Measurements from ENCODE around the gene FYB2.

FYB2 gene

GRCh38 chr1:56852476-56852875, 33.3 kb upstream of the FYB2 start:
- Histone ChIP-seq H3K36me3 (no peaks in the 10 kb centered on the region), H3K9me3 (no peaks in the 10 kb centered on the region), H3K27ac (no peak overlapping the region), H3K27me3 (no peaks in the 10 kb centered on the region), H3K4me1 (no peaks in the 10 kb centered on the region), H3K4me3 (no peak overlapping the region)
- no peak for DNase-seq
- intact Hi-C loops (cut with DNase I; ENCODE audit: low total_unique reads) = no loop called here
- no peak for TF ChIP-seq CTCF (IDR thresholded peaks at IDR 0.05)

GRCh38 chr1:56850922-56851321, 31.7 kb upstream of the FYB2 start:
- H3K9me3 ChIP-seq = no peaks in the 10 kb centered on the region
- no peaks in the 10 kb centered on the region for H3K4me1 ChIP-seq
- H3K27ac ChIP-seq = no peak overlapping the region
- H3K27me3 ChIP-seq = no peaks in the 10 kb centered on the region
- no peak overlapping the region for H3K4me3 ChIP-seq
- no peak for DNase-seq
- no peaks in the 10 kb centered on the region for H3K36me3 ChIP-seq
- intact Hi-C loops (cut with DNase I; ENCODE audit: low total_unique reads) = no loop called here
- no peak for TF ChIP-seq CTCF (IDR thresholded peaks at IDR 0.05)

- H3K36me3 ChIP-seq = no peaks in the 10 kb centered on the region
- H3K4me1 ChIP-seq = no peaks in the 10 kb centered on the region
- no peaks in the 10 kb centered on the region for H3K9me3 ChIP-seq
- intact Hi-C loops (cut with DNase I; ENCODE audit: low total_unique reads) = no loop called here
- no peak for TF ChIP-seq CTCF (IDR thresholded peaks at IDR 0.05)
- H3K4me3 ChIP-seq = no peak overlapping the region
- H3K27me3 ChIP-seq = no peaks in the 10 kb centered on the region
- no peak for DNase-seq
- no peak overlapping the region for H3K27ac ChIP-seq
Observed at GRCh38 chr1:56850411-56850810, 31.2 kb upstream of the FYB2 start.

- TF ChIP-seq CTCF (IDR thresholded peaks at IDR 0.05) = no peak
- no peaks in the 10 kb centered on the region for H3K27me3 ChIP-seq
- no peaks in the 10 kb centered on the region for H3K36me3 ChIP-seq
- H3K4me1 ChIP-seq = no peaks in the 10 kb centered on the region
- DNase-seq = no peak
- H3K9me3 ChIP-seq = no peaks in the 10 kb centered on the region
- H3K27ac ChIP-seq = no peak overlapping the region
- no peak overlapping the region for H3K4me3 ChIP-seq
- intact Hi-C loops (cut with DNase I; ENCODE audit: low total_unique reads) = no loop called here
Observed at GRCh38 chr1:56849750-56850149, 30.5 kb upstream of the FYB2 start.

GRCh38 chr1:56845343-56845742, 26.1 kb upstream of the FYB2 start:
- no peak for DNase-seq
- Histone ChIP-seq H3K9me3 (no peaks in the 10 kb centered on the region), H3K36me3 (no peaks in the 10 kb centered on the region), H3K27ac (no peak overlapping the region), H3K27me3 (peaks cover 0 to 5% of the 10 kb centered on the region in 2 donors), H3K4me3 (no peak overlapping the region), H3K4me1 (no peaks in the 10 kb centered on the region)
- TF ChIP-seq CTCF (IDR thresholded peaks at IDR 0.05) = no peak
- intact Hi-C loops (cut with DNase I; ENCODE audit: low total_unique reads) = no loop called here

GRCh38 chr1:56844545-56845136, 25.4 kb upstream of the FYB2 start:
- DNase-seq = no peak
- no peak overlapping the region for H3K27ac ChIP-seq
- H3K4me3 ChIP-seq = no peak overlapping the region
- peaks cover 0 to 5% of the 10 kb centered on the region in 2 donors for H3K27me3 ChIP-seq
- H3K36me3 ChIP-seq = no peaks in the 10 kb centered on the region
- TF ChIP-seq CTCF (IDR thresholded peaks at IDR 0.05) = no peak
- peaks cover 0 to under 1% (median 0%) of the 10 kb centered on the region in 3 donors for H3K9me3 ChIP-seq
- intact Hi-C loops (cut with DNase I; ENCODE audit: low total_unique reads) = no loop called here
- H3K4me1 ChIP-seq = no peaks in the 10 kb centered on the region

Measured in tibial artery (tissue), 4 donors.